ENCODE data around the gene RASGRF1. TPM values are rescaled to one million over a fixed set of nuclear protein-coding genes. Genes with fewer than 3 reads are reported as not detected.

The RASGRF1 gene
- polyA plus RNA-seq, 3 donors = 0.11 TPM; not detected in 2

GRCh38 chr15:78933823-78934654 lies 156.5 kb downstream of the RASGRF1 start:
- no peaks in the 10 kb centered on the region for H3K9me3 ChIP-seq (replicated peaks in 1 of 2; ENCODE audit: control insufficient read depth in 1 of 2, insufficient read depth in 1 of 2, low read length in 2 of 2)
- no peak overlapping the region for H3K9ac ChIP-seq (ENCODE audit: insufficient read depth, low read length, poor library complexity, severe bottlenecking)
- intact Hi-C loops (cut with micrococcal nuclease) = no loop called here
- H3K9me3 Mint-ChIP-seq = no peaks in the 10 kb centered on the region
- peaks cover 73 to 96% of the 10 kb centered on the region in 2 donors for H3K36me3 Mint-ChIP-seq
- TF ChIP-seq, protein P1, sequence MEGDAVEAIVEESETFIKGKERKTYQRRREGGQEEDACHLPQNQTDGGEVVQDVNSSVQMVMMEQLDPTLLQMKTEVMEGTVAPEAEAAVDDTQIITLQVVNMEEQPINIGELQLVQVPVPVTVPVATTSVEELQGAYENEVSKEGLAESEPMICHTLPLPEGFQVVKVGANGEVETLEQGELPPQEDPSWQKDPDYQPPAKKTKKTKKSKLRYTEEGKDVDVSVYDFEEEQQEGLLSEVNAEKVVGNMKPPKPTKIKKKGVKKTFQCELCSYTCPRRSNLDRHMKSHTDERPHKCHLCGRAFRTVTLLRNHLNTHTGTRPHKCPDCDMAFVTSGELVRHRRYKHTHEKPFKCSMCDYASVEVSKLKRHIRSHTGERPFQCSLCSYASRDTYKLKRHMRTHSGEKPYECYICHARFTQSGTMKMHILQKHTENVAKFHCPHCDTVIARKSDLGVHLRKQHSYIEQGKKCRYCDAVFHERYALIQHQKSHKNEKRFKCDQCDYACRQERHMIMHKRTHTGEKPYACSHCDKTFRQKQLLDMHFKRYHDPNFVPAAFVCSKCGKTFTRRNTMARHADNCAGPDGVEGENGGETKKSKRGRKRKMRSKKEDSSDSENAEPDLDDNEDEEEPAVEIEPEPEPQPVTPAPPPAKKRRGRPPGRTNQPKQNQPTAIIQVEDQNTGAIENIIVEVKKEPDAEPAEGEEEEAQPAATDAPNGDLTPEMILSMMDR (IDR thresholded peaks at IDR 0.05) = no peak
- peak overlapping the region in 1 of 2 donors; percentile 5 for H3K4me3 Mint-ChIP-seq
- H3K4me3 ChIP-seq (replicated peaks in 1 of 3; ENCODE audit: low read depth in 2 of 3, low read length in 3 of 3) = no peak overlapping the region
- DNase-seq = no peak
- no peak overlapping the region for H3K4me2 ChIP-seq (replicated peaks; ENCODE audit: extremely low read depth, low read length, poor library complexity, severe bottlenecking)
- WGBS (ENCODE audit: insufficient coverage) = 89% methylated on average over 16 of the region's 20 CpGs
- peaks cover 37% of the 10 kb centered on the region for H4K20me1 ChIP-seq (ENCODE audit: insufficient read depth, low read length)
- no peak overlapping the region for H2AFZ ChIP-seq (ENCODE audit: insufficient read depth, low read depth, low read length, poor library complexity, severe bottlenecking)
- peaks cover 63% of the 10 kb centered on the region for H3K79me2 ChIP-seq (ENCODE audit: insufficient read depth, low read length)
- peaks cover 67 to 73% of the 10 kb centered on the region in 2 donors for H3K36me3 ChIP-seq (replicated peaks in 1 of 2; ENCODE audit: control insufficient read depth in 1 of 2, insufficient read depth in 2 of 2, low read length in 2 of 2)
- no peaks in the 10 kb centered on the region for H3K27me3 Mint-ChIP-seq (ENCODE audit: low read depth in 3 of 3)
- H3K4me1 ChIP-seq (ENCODE audit: control insufficient read depth in 1 of 2, insufficient read depth in 2 of 2, low read length in 2 of 2) = peaks cover 52 to 53% of the 10 kb centered on the region in 2 donors
- peak overlapping the region in 5 of 7 donors; percentile 8 to 78 (median 37) for H3K27ac Mint-ChIP-seq
- peaks cover 50% of the 10 kb centered on the region for H3K4me1 Mint-ChIP-seq
- H3K27me3 ChIP-seq (ENCODE audit: control insufficient read depth in 2 of 2, insufficient read depth in 2 of 2, low read length in 2 of 2) = no peaks in the 10 kb centered on the region
- H3K27ac ChIP-seq (ENCODE audit: low read depth in 1 of 2, low read length in 2 of 2) = peak overlapping the region in 1 of 2 donors; percentile 33

- 88% methylated on average over 5 of the region's 12 CpGs for WGBS (ENCODE audit: insufficient coverage)
- Mint-ChIP-seq H3K36me3 (peaks cover 76 to 98% of the 10 kb centered on the region in 2 donors), H3K4me3 (no peak overlapping the region), H3K27me3 (ENCODE audit: low read depth in 3 of 3) (no peaks in the 10 kb centered on the region), H3K4me1 (peaks cover 49% of the 10 kb centered on the region), H3K27ac (peak overlapping the region in 6 of 7 donors; percentile 14 to 73 (median 70)), H3K9me3 (no peaks in the 10 kb centered on the region)
- Histone ChIP-seq H3K36me3 (replicated peaks in 1 of 2; ENCODE audit: control insufficient read depth in 1 of 2, insufficient read depth in 2 of 2, low read length in 2 of 2) (peaks cover 74 to 81% of the 10 kb centered on the region in 2 donors), H2AFZ (ENCODE audit: insufficient read depth, low read depth, low read length, poor library complexity, severe bottlenecking) (no peak overlapping the region), H3K4me3 (replicated peaks in 1 of 3; ENCODE audit: low read depth in 2 of 3, low read length in 3 of 3) (no peak overlapping the region), H3K79me2 (ENCODE audit: insufficient read depth, low read length) (peaks cover 70% of the 10 kb centered on the region), H3K9me3 (replicated peaks in 1 of 2; ENCODE audit: control insufficient read depth in 1 of 2, insufficient read depth in 1 of 2, low read length in 2 of 2) (no peaks in the 10 kb centered on the region), H3K4me2 (replicated peaks; ENCODE audit: extremely low read depth, low read length, poor library complexity, severe bottlenecking) (no peak overlapping the region), H3K27ac (ENCODE audit: low read depth in 1 of 2, low read length in 2 of 2) (peak overlapping the region in 1 of 2 donors; percentile 33), H3K9ac (ENCODE audit: insufficient read depth, low read length, poor library complexity, severe bottlenecking) (no peak overlapping the region), H3K4me1 (ENCODE audit: control insufficient read depth in 1 of 2, insufficient read depth in 2 of 2, low read length in 2 of 2) (peaks cover 52 to 54% of the 10 kb centered on the region in 2 donors), H4K20me1 (ENCODE audit: insufficient read depth, low read length) (peaks cover 45% of the 10 kb centered on the region), H3K27me3 (ENCODE audit: control insufficient read depth in 2 of 2, insufficient read depth in 2 of 2, low read length in 2 of 2) (no peaks in the 10 kb centered on the region)
- intact Hi-C loops (cut with micrococcal nuclease) = no loop called here
- DNase-seq = no peak
- TF ChIP-seq, protein P1 (IDR thresholded peaks at IDR 0.05) = no peak
Measured at GRCh38 chr15:78933187-78933822, 157.3 kb downstream of the RASGRF1 start.
